Measurements from ENCODE around the gene ARHGEF40. TPM values are rescaled to one million over a fixed set of nuclear protein-coding genes. Genes with fewer than 3 reads are reported as not detected.

ARHGEF40 gene
- total RNA-seq, 4 donors from 2014 or later: 14.4 to 22.8 (median 17.6) TPM

DNA sequence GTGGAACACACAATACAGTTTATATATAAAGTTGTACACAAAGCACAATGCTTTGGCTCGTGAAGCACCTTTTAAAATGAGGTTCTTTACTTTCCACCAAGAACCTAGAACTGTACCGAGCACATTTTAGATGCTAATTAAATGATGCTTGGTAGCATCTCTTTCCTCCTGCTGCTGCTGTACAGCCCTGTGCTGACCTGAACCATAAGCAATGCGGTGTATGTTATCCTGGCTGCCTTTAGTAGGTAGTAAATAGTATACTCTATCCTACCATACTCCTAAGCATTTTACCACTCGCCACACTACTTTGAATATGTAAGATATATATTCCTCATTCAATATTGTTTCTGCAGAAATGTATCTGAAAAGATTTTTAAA, 15.3 kb upstream of the ARHGEF40 start:
- 92% methylated on average over 4 of the region's 4 CpGs for WGBS
- H3K9me3 ChIP-seq: no peaks in the 10 kb centered on the region
- no peak overlapping the region for H3K27ac ChIP-seq
- TF ChIP-seq POLR2A (IDR thresholded peaks at IDR 0.05): no peak
- no peak for TF ChIP-seq CTCF (IDR thresholded peaks at IDR 0.05)
- no peak for TF ChIP-seq POLR2AphosphoS5 (IDR thresholded peaks at IDR 0.05)
- H3K4me1 ChIP-seq: peaks cover 3% of the 10 kb centered on the region
- H3K4me3 ChIP-seq: no peak overlapping the region
- H3K36me3 ChIP-seq: no peaks in the 10 kb centered on the region
- DNase-seq (ENCODE audit: low spot score in 2 of 2): no peak
- H3K27me3 ChIP-seq: no peaks in the 10 kb centered on the region

GRCh38 chr14:21055432-21056117, 14.5 kb upstream of the ARHGEF40 start:
- no peak for TF ChIP-seq EP300 (IDR thresholded peaks at IDR 0.05)
- TF ChIP-seq POLR2A (IDR thresholded peaks at IDR 0.05): no peak
- no peak for TF ChIP-seq CTCF (IDR thresholded peaks at IDR 0.05)
- no peak for TF ChIP-seq POLR2AphosphoS5 (IDR thresholded peaks at IDR 0.05)
- no peak overlapping the region for H3K27ac ChIP-seq
- no peaks in the 10 kb centered on the region for H3K36me3 ChIP-seq
- no peak for DNase-seq (ENCODE audit: low spot score in 2 of 2)
- peaks cover 3% of the 10 kb centered on the region for H3K4me1 ChIP-seq
- no peaks in the 10 kb centered on the region for H3K9me3 ChIP-seq
- H3K4me3 ChIP-seq: no peak overlapping the region
- H3K27me3 ChIP-seq: no peaks in the 10 kb centered on the region
- 57% methylated on average over 5 of the region's 5 CpGs for WGBS

DNA sequence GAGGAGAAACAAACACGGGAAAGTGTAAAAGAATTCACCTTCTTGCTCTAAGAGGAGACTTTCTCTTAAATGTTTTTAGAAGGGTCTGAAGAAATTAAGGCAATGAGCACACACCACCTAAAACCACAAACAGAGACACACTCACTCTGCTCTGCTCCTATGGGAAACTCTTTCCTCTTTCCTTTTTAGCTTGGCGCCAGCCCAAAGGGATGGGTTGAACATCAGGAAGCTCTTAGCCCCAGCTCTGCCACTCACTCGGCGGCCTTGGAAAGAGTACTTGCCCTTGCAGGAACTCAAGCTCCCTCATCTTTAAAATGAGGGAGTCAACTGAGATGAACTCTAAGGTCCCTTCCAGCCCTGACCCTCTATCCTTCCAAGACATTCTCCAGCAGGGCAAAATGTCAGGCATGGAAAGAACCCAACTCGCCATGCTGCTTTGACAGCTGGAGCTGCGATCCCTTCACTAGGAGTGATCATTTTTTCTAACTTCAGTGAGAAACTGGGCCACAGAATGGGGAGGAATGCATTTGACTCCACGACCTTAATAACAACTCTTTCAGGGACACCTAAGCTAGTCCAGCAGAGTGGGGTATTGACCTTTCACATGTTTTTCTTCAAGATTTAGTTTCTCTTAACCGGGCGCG, 13.5 kb upstream of the ARHGEF40 start:
- H3K27ac ChIP-seq: no peak overlapping the region
- no peaks in the 10 kb centered on the region for H3K36me3 ChIP-seq
- DNase-seq (ENCODE audit: low spot score in 2 of 2): no peak
- no peak overlapping the region for H3K4me3 ChIP-seq
- H3K27me3 ChIP-seq: no peaks in the 10 kb centered on the region
- TF ChIP-seq CTCF (IDR thresholded peaks at IDR 0.05) (no peak), EP300 (IDR thresholded peaks at IDR 0.05) (no peak), POLR2A (IDR thresholded peaks at IDR 0.05) (no peak), POLR2AphosphoS5 (IDR thresholded peaks at IDR 0.05) (no peak)
- WGBS: 72% methylated on average over 10 of the region's 10 CpGs
- no peaks in the 10 kb centered on the region for H3K9me3 ChIP-seq
- peaks cover 3% of the 10 kb centered on the region for H3K4me1 ChIP-seq

GRCh38 chr14:21057803-21058675, 12.1 kb upstream of the ARHGEF40 start, which contains the start of gene RNASE8:
Gene RNASE8, plus strand, starts transcription at chr14:21057822. Its CDS starts 71 bp downstream, at chr14:21057893.
- no peak within 1 kb of the TSS for H3K4me3 ChIP-seq
- DNase-seq (ENCODE audit: low spot score in 2 of 2): no peak
- WGBS: 71% methylated on average over 8 of the region's 8 CpGs

More at GRCh38 chr14:21057803-21058675, 12.1 kb upstream of the ARHGEF40 start, which contains the start of gene RNASE8:
- Histone ChIP-seq H3K4me1 (peaks cover 3% of the 10 kb centered on the region), H3K36me3 (no peaks in the 10 kb centered on the region), H3K27me3 (no peaks in the 10 kb centered on the region), H3K27ac (no peak within 1 kb of the TSS), H3K9me3 (no peaks in the 10 kb centered on the region)
- TF ChIP-seq POLR2AphosphoS5 (IDR thresholded peaks at IDR 0.05): no peak
- TF ChIP-seq EP300 (IDR thresholded peaks at IDR 0.05): no peak
- no peak for TF ChIP-seq POLR2A (IDR thresholded peaks at IDR 0.05)
- TF ChIP-seq CTCF (IDR thresholded peaks at IDR 0.05): no peak
